Fibroblast of skin of abdomen (primary cell): ENCODE results near the gene GSC2.

Source experiments
- DNase-seq: peaks from one replicate; pipeline ENCODE4 v3.0.0-alpha.2; 2013

GSC2 gene

GRCh38 chr22:19118329-19118880, 31.7 kb downstream of the GSC2 start:
- no peak for DNase-seq

GRCh38 chr22:19117111-19117512, 33.0 kb downstream of the GSC2 start:
- DNase-seq = no peak

GRCh38 chr22:19115628-19116027, 34.5 kb downstream of the GSC2 start:
- DNase-seq = no peak

GRCh38 chr22:19114984-19115552, 35.0 kb downstream of the GSC2 start:
- no peak for DNase-seq

GRCh38 chr22:19113429-19113828, 36.7 kb downstream of the GSC2 start:
- DNase-seq = no peak

- no peak for DNase-seq
These were observed 38.5 kb downstream of the GSC2 start for GRCh38 chr22:19111584-19111983.

- no peak for DNase-seq
These were observed 39.0 kb downstream of the GSC2 start for GRCh38 chr22:19111140-19111539.

GRCh38 chr22:19110646-19111045, 39.4 kb downstream of the GSC2 start:
- no peak for DNase-seq

- no peak for DNase-seq
These were observed 40.0 kb downstream of the GSC2 start for GRCh38 chr22:19110064-19110458.

- no peak for DNase-seq
These were observed 40.7 kb downstream of the GSC2 start for GRCh38 chr22:19109198-19110063.

- DNase-seq = no peak
These were observed 41.3 kb downstream of the GSC2 start for GRCh38 chr22:19108807-19109197.

- no peak for DNase-seq
These were observed 42.4 kb downstream of the GSC2 start for GRCh38 chr22:19107730-19108074.

GRCh38 chr22:19106886-19107729, 43.0 kb downstream of the GSC2 start:
- DNase-seq = no peak

- no peak for DNase-seq
These were observed 44.0 kb downstream of the GSC2 start for GRCh38 chr22:19105867-19106802.

GRCh38 chr22:19105456-19105855, 44.6 kb downstream of the GSC2 start:
- DNase-seq = no peak

- DNase-seq = no peak
These were observed 45.9 kb downstream of the GSC2 start for GRCh38 chr22:19103880-19104821.

GRCh38 chr22:19098157-19098556, 51.9 kb downstream of the GSC2 start:
- DNase-seq = no peak

- no peak for DNase-seq
These were observed 52.6 kb downstream of the GSC2 start for GRCh38 chr22:19097518-19097917.
